OCI-M2 (cell line): ENCODE measurements around the gene JARID2.
A peak's percentile ranks its signal among the peaks of the same experiment; 100 is the strongest.
"Not testable (repeated sequence)": the region's sequence is repeated elsewhere in the genome, so short reads cannot be mapped to it uniquely, and the experiment has no call there.

ENCODE experiments used
- DNase-seq: peaks from one replicate; lab custom pipeline; 2025; ENCODE audit not compliant: unreplicated experiment; lab: John Stamatoyannopoulos, UW

The JARID2 gene

DNA sequence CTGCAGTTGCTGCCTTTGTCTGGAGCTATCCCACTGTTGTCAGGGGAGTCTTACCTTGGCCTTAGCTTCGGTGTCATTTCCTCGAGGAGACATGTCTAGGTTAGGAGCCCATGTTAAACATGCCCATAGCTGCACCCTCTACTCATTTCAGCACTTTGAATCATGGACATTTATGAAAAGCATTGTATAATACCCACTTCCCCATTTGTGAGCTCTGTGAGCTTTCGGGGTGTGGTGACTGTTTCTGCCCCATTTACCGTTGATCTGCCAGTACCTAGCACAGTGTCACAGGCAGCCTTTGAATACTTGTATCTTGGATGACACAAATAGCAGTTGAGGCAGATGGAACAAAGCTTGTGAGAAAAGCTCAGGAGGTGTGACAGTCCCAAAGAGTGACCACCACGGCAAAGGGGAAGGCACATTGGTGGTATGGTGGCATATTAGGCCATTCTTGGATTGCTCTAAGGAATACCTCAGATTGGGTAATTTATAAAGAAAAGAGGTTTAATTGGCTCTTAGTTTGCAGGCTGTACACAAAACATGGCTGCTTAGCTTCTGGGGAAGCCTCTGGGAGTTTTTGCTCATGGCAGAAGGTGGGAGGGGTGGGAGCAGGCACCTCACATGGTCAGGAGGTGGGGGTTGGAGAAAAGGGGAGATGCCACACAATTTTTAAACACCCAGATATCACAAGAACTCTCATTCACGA is 42.0 kb downstream of the JARID2 start:
- no peak for DNase-seq

DNA sequence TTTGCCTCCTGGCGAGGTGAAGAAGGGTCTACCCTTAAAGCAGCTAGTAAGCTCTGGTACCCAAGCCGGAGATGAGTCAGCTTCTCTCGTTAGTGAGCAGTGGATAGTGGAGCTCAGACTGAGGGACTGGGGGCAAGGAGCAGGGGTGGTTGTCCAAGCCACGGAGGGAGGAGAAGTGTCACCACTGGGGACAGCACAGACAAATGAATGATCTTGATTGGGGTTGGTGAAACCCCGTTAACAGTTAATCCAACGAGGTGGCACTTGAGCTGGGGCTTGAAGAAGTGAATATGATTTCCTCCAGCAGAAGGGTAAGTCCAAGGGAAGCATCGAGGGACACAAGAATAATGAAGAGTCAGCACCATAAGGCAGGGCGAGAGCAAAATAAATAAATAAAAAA is 43.0 kb downstream of the JARID2 start:
- DNase-seq, result no peak

DNA sequence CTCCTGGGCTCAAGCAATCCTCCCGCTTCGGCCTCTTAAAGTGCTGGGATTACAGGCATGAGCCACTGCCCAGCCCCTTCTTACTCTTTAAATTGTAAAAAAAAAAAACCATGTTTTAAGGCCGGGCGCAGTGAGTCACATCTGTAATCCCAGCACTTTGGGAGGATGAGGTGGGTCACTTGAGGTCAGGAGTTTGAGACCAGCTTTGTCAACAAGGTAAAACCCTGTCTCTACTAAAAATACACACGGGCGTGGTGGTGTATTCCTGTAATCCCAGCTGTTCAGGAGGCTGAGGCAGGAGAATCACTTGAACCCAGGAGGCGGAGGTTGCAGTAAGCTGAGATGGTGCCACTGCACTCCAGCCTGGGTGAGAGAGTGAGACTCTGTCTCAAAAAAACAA is 43.6 kb downstream of the JARID2 start:
- not testable (repeated sequence) for DNase-seq

GRCh38 chr6:15290067-15290680 is 44.3 kb downstream of the JARID2 start:
- no peak for DNase-seq

DNA sequence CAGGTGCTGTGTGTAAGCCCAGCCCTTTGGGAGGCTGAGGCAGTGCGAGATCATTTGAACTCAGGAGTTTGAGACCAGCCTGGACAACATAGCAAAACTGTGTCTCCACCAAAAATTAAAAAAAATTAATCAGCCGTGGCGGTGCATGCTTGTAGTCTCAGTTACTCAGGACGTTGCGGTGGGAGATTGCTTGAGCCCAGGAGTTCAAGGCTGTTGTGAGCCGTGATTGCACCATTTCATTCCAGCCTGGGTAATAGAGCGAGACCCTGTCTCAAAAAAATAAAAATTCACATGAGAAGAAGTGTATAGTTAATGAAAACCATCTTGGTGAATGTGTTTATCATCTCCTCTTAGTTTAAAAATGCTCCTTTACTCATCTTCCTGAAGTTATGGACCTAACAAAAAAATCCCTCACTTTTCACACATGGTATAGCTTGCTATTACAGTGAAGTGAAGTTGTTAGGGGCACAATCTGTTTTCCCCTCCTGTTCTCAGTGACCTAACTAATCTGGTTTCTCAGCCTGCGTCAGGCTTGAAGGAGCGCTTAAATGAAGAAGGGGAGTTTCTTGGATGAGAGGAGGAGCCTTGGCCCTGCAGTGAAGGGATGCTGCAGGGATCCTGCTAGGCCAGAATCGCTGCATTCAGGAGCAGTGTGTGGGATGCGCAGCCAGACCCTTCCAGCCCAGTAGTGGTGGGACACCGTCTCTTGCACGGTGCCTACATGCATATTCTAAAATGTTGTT is 45.3 kb downstream of the JARID2 start:
- no peak for DNase-seq

DNA sequence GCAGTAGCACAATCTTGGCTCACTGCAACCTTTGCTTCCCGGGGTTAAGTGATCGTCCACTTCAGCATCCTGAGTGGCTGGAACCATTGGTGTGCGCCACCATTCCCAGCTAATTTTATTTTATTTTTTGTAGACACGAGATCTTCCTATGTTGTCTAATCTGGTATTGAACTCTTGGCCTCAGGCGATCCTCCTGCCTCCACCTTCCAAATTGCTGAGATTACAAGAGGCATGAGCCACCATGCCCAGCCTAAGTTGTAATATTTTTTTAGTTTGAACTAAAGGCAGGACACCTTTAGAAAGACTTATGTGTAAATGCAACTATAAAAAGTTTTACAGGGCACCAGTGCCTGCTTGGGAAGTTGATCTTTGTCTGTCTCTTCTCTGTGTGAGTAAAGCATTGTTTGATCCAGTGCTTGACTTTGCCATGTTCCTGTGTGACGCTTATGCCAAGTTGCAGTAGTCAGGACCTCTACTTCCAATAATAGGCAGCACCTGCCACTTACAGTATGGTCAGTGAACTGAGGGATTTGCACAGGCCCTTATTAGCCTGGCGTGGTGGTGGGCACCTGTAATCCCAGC is 46.9 kb downstream of the JARID2 start:
- DNase-seq, result no peak

DNA sequence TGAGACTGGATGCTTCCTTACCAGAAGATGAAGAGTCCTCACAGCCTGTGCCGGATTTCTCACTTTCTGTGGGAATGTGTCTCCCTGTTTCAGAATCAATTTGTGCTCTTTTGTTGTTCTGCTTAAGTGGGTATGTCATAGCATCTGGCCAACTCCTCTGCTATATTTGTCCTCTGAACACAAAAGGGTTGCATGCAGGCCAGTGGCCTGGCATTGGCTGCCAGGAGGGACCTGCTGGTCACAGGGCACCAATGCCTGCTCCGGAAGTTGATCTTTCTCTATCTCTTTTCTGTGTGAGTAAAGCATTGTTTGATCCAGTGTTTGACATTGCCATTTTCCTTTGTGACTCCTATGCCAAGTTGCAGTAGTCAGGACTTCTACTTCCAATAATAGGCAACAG is 47.8 kb downstream of the JARID2 start:
- no peak for DNase-seq

DNA sequence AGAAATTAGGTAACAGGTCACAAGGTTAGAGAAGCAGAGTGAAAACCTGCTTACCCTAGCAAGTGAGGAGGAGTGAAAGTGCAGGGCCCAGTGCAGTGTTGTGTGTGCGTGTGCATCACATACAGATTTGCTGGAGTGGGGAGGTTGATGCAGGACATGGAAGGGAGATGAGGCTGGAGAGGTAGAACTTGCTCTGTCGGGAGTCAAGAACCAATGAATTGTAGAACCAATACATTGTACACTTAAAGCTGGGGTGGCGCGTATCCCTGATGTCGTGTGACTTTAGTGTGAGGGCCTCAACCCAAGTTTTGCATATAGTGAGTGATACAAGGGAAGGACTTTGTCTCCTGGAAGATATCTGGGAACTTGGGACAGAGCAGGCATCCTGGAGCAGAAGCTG is 48.6 kb downstream of the JARID2 start:
- DNase-seq, result no peak

- DNase-seq, result no peak
Measured at GRCh38 chr6:15296249-15296648, 50.4 kb downstream of the JARID2 start.

- DNase-seq, result no peak
Measured at GRCh38 chr6:15296735-15297134, 50.9 kb downstream of the JARID2 start.

GRCh38 chr6:15297167-15297566 is 51.3 kb downstream of the JARID2 start:
- not testable (repeated sequence) for DNase-seq

DNA sequence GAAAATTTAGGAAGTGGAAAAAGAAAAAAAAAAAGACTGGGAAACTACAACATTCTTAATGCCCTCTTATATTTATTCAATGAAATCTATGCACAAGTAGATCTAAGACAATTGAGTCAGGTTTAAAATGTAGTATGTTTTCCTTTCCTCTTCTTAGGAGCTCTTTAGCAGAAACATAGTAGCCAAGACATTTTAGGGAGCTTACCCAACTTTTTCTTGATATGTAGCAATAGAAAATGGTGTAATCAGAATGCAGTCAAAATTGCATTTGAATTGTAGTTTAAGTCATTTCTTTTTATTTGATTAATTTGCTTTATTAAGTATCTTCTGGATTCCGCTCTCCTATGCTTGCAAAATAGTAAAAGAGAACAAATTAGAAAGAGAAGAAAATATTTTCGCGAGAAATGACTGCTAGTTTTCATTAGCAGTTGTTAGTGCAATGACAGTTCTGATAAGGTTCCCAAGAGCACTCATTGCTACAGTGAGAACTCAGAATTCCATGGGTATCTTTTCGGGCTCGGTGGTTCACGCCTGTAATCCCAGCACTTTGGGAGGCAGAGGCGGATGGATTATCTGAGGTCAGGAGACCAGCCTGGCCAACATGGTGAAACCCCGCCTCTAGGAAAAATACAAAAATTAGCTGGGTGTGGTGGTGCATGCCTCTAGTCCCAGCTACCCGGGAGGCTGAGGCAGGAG is 52.2 kb downstream of the JARID2 start:
- no peak for DNase-seq

DNA sequence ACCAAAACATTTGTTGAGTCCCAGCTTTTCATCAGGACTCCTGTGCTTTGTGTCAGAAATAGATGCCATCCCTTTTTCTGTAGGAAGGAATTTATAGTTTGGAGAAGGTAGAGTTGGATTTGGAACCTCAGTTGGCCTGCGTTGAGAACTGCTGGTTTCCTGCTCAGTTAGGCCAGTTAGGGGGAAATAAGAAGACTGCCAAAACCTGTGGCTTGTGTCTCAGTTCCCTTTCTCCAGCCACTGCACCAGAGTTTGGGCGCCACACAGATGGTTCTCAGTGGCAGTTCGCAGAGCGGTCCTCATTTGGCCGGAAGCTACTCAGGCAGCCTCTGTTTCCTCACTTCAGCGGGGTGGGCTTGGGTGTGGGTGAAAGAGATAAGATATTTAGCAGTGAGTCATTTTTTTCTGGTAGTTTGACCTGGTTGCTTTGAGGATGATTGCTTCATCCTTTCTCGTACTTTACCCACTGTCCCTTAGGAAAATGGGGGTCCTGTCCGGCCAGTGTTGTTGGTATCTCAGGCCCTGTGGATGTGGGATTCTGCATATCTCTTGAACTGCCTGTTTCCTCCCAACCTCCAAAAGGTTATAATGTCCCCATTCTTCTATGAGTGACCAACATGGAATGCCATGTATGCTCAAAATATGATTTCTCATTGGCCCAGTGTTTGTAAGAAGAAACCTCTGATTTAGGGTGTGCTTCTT is 53.7 kb downstream of the JARID2 start:
- peak; percentile 67 for DNase-seq

DNA sequence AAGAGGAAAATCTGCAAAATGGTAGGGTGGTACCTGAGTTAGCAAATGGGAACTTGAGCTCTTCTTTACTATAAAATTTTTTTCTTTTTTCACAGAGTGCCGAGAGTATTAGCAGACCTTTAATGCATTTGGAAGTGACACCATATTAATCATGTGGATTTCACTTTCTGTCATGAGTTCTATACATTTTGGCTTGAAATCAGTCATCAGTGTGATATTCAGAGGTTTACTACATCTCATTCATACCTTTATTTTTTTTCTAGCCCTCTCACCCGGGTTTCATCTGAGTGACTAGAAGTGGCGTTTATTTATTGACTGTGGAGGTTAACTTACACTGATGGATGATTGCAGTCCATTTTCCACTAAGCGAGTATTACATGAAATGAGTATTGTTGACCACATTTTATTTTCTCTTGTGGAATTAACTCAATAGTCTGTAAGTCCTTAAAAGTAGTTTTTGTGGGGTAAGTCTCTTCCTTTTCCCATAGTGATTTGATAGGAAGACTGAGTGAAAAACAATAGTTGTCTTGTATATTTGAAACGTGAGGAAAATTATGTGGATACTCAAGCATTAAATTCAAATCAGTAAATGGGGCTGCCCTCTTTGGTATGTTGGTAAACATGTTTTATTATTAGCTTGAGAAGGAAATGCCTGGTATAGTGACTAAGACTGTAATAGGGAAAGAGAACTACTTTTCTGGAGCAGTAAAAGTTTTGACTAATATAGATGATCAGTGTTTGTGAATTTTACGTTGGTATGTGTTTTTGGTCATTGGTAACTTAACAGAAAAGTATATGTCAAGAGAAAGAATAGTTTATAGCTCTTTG is 55.5 kb downstream of the JARID2 start:
- DNase-seq, result no peak

DNA sequence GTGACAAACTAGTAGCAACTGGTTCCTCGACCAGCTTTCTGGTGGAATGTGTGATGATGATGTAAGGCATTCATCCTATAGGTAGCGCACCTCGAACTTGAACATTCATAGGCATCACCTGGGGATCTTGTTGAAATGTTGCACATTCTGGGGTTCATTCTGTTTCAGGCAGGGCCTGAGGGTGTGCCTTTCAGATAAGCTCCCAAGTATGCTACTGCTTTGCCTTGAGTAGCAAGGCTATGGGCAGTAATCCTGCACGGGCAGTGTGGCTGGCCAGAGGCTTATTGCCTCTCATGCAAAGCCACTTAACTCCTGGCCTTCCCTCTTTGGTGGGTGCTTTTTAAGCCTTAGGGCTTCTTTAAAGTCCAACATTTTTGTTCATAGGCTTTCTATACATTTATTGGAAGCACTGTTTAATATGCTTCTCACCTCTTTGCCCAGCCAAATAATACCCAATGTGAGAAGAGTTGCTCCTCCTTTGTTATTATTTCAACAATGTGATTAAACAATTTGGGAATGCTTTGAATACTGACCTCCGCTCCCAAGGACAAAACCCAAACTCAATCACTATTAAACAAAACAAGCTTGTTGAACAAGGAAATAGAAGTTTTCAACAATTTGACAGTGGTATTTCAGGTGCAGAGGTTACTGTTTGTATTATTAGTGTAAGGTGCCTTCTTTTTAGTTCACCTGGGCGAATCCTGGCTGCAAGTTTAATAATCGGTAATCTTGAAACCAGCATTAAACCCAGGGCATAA is 57.5 kb downstream of the JARID2 start:
- no peak for DNase-seq

- no peak for DNase-seq
Measured at GRCh38 chr6:15303920-15304291, 58.0 kb downstream of the JARID2 start.

- no peak for DNase-seq
Measured at GRCh38 chr6:15304337-15305042, 58.6 kb downstream of the JARID2 start.

DNA sequence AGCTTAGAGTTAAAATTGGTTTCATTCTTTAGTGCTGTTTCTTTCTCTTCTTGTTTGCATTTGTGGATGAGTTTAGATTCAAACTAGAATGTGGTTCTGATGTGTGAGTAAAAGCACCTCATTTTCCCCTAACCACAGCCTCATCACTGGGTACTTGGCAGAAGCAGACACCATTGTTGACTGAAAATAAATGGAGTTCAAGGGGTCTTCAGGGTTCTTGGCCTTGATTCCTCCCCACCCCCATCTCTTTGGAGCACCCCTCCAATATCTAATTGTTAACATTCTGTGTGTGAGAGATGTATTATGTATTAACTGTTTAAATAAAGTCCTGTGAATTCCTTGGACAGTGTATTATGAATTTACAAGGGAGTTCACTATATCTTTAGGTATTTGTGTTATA is 59.6 kb downstream of the JARID2 start:
- no peak for DNase-seq

GRCh38 chr6:15305909-15306308 is 60.0 kb downstream of the JARID2 start:
- no peak for DNase-seq
